ENCODE measurements around the gene GRN. TPM values are rescaled to one million over a fixed set of nuclear protein-coding genes. Genes with fewer than 3 reads are reported as not detected.
"Not testable (repeated sequence)": the region's sequence is repeated elsewhere in the genome, so short reads cannot be mapped to it uniquely, and the experiment has no call there.

GRN gene
- total RNA-seq, 1 experiment from 2014 or later: 243 TPM

DNA sequence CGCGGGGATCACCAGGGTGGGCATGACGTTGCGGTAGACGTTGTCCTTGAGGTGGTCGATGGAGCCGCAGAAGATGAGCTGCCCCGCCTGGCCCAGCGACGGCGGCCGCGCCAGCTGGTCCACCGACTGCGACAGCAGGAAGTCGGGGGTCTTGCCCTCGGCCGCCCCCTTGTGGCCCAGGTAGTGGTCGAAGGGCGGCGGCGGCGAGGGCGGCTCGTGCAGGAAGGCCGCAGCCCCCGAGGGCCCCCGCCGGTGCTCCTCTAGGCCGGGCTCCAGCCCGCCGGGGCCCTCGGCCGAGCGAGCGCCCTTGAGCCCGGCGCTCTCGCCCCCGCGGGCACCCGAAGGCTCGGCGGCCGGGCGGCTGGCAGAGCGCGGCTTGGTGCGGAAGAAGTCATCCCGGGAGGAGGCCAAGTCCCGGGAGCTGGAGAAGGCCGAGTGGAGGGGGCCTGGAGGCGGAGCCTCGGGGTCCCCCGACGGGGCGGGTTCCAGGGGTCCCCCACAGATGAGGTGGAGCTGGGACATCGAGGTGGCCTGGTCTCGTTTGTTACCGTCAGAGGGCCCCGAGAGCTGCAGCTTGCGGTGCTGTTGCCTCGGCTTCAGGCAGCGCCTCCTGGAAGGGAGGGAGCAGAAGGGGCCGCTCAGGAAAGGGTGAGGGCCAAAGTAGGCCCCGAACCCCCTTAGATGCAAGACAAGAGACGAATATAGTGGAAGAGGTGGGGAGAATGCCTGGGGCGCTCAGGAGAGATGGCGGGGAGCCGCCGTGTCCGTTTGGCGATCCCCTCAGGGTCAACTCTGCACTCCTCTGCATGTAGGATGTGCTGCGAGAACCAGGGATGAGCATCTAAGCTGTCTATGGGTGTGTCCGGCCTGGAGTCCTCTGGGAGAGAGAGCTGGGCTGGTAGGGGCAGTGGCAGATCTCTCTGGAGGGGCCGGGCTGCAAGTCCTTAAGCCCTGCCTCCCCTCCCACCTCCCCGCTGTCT is 9.8 kb downstream of the GRN start:
- peak; percentile 12 for DNase-seq (ENCODE audit: low spot score)
- in situ Hi-C loops (cut with HindIII; ENCODE audit: low sequenced_read_pairs): no loop called here

DNA sequence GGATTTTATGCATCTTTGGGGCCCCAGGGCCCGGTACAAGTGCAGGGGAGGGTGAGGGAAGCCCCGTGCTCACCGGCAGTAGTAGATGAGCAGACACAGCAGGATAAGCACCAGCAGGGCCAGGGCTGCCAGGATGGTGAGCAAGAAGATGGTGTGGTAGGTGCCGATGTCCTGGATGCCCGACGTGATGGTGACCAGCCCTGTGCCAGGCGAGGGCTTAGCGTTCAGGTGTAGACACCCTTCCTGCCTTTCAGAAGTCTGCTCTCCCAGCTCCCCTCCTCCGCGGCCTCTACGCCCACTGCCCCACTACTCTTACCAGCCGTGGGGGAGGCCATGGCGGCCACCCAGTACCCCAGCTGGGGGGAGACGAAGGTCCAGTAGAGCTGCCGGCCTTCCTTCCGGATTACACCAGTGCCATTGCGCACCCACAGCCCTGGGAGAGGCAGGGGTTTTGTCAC is 10.6 kb downstream of the GRN start:
- in situ Hi-C loops (cut with HindIII; ENCODE audit: low sequenced_read_pairs): no loop called here
- no peak for DNase-seq (ENCODE audit: low spot score)

DNA sequence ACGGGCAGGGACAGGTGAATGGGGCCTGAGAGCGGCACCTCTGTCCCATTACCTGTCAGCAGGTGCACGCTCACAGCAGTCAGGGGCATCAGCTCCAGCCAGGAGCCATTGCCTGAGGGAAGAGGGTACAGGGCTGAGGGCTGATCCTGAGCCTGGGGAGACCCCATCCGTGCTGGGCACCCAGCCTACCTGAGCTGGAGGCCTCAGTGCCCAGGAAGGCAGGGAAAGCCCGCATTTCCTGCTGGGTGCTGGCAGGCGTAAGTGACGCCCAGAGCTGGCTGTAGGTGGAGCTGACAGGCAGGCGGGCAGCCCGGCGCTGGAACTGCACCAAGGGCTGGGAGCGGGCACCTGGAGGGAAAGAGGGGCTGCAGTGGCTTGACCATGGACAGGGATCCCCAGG is 11.1 kb downstream of the GRN start:
- peak; percentile 27 for DNase-seq (ENCODE audit: low spot score)
- in situ Hi-C loops (cut with HindIII; ENCODE audit: low sequenced_read_pairs): no loop called here

DNA sequence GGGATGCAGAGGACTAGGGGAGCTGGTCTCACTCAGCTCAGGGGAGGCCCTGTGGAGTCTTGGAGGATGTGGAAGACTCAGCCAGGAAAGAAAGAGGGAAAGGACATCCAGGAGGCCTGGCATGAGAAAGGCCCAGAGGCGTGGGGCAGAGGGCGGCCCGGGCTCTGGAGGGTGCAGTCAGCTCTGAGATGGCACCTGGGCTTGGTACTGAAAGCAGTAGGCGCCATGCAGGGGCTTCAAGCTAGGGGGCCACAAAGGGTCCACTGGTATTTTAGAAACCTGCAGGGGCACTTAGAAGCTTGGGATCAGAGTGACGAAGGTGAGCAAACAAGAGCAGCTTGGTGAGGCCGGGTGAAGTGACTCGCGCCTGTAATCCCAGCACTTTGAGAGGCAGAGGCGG is 13.0 kb downstream of the GRN start:
- DNase-seq (ENCODE audit: low spot score): no peak
- in situ Hi-C loops (cut with HindIII; ENCODE audit: low sequenced_read_pairs): no loop called here

DNA sequence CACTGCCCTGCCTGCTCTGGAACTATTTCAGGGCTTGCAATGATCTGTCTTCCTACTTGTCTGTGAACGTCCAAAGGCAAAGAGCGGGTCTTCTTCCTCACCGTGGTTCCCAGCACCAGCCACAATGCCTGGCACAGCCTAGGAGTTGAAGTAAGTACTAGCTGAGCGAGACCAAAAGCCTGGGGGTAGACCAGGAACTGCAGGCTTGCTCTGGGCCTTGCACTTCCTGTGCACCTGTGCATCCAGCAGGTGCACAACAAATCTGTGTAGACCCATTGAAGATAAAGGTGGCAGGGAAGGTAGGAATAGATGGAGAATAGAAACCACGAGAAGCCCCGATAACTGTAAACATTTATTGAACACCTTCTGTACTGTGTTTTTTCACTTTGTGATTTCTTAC is 13.9 kb downstream of the GRN start:
- in situ Hi-C loops (cut with HindIII; ENCODE audit: low sequenced_read_pairs): no loop called here
- DNase-seq (ENCODE audit: low spot score): no peak

DNA sequence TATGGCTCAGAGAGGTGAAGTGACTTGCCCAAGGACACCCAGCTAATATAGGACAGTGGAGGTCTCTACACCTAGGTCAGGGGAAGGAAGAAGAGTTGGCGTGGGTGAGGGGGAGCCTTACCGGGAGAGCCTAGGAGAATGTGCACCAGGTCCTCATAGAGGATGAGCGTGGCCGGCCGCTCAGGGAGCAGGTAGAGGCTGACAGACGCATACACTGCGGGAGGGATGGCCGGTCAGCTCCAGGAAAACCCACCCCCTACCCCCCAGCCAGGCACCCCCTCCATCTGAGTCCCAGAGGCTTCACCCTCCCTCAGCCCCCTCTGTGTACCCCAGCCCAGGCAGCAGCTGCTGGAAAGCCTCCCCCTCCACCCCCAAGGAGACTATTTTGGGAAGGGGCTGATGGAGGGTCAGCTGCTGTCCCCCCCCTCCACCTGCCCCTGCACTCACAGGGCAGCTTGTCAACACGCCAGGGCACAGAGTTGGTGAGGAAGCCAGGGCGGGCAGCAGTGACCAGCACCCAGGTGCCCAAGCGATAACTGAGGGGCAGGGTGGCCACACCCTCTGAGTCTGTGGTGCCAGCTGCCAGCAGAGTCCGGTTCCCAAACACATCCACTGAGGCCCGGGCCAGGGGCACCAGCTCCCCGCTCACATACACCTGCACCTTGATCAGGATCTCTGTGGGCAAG is 14.5 kb downstream of the GRN start:
- DNase-seq (ENCODE audit: low spot score): no peak
- in situ Hi-C loops (cut with HindIII; ENCODE audit: low sequenced_read_pairs): no loop called here

DNA sequence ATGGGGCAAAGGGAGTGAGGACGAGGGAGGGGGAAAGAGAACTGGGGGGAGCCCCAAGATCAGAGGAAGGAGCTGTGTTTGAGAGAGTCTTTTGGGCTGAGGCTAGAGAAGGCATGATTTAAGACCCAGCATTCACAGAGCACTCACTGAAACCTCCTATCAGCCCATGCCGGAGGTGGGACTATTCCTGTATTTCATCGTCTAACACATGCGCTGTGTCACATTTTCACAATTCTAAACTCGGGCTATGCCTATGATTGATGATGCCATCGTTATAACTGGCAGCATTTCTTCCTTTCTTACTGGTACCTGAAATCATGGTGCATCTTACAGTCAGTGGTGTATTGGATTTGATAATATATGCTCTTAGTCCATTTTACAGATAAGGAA is 15.0 kb downstream of the GRN start:
- in situ Hi-C loops (cut with HindIII; ENCODE audit: low sequenced_read_pairs): no loop called here

DNA sequence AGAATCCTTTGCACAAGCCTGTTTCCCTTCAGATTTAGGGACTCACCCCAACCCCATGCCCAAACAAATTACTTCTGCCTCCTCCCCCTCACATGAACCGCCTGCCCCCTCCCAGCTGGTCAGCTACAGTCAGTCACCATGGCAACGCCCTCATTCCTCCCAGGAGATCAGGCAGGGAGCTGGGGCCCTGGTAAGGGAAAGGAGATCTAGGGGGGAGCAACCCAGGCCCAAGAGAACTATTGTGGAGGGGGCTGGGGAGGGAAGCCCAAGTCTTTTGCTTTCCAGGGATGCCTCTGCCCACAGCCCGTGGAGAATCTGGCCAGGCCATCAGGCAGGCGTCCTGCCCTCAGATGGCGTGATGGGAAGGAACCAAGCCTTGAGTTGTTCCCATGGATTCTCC is 15.7 kb downstream of the GRN start:
- peak; percentile 75 for DNase-seq (ENCODE audit: low spot score)
- in situ Hi-C loops (cut with HindIII; ENCODE audit: low sequenced_read_pairs): no loop called here

More for the DNA sequence above, 15.0 kb downstream of the GRN start:
- no peak for DNase-seq (ENCODE audit: low spot score)

DNA sequence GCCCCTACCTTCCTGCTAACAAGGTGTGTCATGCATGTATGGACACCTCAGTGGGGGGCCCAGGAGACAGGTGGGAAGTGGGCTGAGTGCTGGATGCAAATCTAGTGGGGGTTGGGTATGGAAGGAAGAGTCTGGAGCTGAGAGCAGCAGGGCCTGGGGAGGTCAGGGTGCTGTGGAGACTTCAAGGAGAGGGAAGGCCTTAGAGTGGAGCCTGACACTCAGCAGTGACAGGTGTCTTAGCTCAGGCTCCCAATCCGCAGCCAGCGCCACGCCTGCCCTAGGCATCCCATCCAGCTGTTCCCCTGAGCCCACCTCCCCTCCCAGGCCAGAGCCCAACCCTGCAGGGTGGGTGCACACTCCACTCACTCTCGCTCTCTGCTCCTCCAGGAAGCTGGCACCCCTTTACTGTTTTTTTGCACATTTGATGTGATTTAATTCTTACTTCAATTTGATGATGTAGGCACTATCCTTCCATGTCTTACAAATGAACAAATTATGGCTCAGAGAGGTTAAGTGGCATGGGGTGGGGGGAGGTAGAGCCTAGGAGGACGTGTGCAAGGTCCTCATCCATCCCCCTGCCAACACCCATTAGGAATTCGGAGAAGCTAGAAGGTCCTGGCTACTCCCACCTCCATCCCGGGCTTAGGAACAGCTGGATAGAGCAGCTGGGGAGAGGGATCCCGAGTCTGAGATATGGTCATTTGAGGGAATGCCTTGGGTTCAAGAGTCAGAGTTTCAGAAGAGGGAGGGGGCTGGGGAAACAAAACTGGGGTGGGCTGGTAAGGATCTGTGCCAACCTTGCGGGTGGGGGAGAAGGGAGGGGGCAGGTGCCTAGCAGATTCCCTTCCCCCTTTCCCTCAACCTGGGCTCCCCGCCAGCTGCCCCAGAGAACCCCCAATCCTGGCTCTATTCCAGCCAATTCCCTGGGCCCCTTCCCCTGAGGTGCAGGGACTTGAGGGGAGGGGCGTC is 16.5 kb downstream of the GRN start:
- in situ Hi-C loops (cut with HindIII; ENCODE audit: low sequenced_read_pairs): no loop called here
- DNase-seq (ENCODE audit: low spot score): peak; percentile 25

DNA sequence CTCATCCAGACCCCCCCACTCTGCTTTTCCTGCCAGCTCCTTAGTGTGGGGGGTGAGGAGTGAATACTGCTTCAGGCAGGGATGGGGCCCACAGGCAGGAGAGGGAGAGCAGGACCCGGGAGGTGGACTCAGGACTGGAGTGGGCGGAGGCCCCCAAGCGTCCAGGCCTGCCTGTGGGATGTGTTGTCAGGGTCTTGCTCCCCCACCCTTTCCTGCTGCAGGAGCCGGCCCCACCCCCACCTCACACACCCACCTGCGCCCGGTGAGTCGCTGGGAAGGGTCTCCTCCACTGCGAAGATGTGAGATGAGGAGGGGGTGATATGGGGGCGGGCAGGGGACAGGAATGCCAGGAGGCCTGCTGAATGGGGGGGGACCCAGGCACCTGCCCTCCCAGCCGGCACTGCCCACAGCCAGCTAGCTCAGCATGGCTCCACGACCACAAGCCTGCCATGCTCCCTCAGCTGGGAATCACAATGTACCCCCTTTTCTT is 17.4 kb downstream of the GRN start:
- no peak for DNase-seq (ENCODE audit: low spot score)
- in situ Hi-C loops (cut with HindIII; ENCODE audit: low sequenced_read_pairs): no loop called here

DNA sequence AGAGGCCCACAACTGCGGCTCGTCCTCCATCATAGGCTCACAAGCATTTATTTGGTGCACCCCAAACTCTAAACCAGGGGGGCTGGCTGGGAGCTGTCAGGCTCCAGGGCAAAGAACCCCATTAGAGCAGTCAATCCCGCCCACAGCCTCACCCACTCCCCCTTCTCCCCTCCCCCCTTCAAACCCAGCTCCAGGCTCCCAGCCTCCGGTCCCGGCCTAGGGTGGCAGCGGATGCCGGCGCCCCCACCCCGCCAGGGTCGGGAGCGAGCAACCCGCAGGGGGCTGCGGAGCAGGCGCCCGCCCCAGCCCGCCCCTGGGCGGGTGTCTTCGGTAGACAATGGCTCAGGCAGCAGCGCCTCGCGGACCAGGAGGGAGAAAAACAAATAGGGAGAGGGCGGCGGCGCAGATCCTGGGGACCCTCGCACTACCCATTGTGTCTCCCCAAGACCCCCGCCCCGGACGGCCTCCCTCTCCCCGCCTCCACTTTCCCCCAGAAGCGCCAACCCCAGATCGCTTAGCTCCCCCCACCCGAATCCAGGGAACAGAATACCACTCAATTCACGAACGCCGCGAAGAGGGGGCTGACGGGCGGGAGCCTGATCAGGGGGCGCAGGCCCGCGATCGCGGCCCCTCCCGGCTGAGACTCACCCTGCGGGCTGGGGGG is 18.0 kb downstream of the GRN start:
- in situ Hi-C loops (cut with HindIII; ENCODE audit: low sequenced_read_pairs): no loop called here
- DNase-seq (ENCODE audit: low spot score): no peak

DNA sequence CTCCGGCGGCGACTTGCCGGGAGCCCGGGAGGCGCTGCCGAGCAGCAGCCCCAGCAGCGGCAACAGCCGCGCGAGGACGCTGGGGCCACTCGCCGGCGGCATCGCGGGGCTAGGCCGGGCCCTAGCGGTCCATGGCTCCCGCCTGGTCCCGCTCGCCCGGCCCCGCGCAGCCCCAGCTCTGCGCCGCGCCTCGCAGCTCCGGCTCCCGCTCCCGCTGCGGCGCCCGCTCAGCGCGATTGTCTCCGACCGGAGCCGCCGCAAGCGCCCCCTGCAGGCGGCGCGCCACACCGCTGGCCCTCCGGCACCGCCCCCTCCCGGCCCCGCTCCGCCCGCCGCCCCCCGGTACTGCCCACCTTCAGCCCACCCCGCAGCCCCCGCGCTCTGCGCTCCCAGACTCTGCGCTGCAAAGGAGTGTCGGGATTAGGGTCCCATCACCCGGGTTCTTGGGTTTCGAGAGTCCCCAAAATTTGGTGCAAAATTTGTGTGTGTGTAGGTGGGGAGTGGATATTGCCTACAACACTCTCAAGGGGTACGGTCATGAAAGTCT is 18.6 kb downstream of the GRN start, which contains the start of gene FAM171A2:
FAM171A2 (minus strand) TSS at position 241 of the 547 bp plus-strand sequence; CDS start at position 102, 139 bp downstream.
- in situ Hi-C loops (cut with HindIII; ENCODE audit: low sequenced_read_pairs): no loop called here
- peak; percentile 64 for DNase-seq (ENCODE audit: low spot score)

DNA sequence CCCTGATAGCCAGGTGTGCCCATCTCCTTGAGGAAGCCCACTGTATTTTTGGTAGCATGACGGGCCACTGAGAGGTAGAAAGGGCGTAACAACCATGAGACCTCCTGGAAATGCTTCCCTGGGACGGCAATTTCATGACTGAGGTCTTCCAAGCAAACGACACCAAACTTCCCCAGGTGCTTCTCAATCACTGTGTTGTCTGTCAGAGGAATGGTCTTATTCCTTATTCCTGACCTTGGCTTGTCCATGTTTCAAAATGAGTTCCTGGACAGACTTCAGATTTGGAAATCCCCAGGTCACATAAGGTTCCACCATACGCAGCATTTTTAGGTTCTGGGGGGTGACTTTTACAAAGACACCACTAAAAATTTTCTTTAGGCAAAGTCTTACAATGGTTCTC is 19.9 kb downstream of the GRN start:
- in situ Hi-C loops (cut with HindIII; ENCODE audit: low sequenced_read_pairs); DNase-seq (ENCODE audit: low spot score): not testable (repeated sequence)

DNA sequence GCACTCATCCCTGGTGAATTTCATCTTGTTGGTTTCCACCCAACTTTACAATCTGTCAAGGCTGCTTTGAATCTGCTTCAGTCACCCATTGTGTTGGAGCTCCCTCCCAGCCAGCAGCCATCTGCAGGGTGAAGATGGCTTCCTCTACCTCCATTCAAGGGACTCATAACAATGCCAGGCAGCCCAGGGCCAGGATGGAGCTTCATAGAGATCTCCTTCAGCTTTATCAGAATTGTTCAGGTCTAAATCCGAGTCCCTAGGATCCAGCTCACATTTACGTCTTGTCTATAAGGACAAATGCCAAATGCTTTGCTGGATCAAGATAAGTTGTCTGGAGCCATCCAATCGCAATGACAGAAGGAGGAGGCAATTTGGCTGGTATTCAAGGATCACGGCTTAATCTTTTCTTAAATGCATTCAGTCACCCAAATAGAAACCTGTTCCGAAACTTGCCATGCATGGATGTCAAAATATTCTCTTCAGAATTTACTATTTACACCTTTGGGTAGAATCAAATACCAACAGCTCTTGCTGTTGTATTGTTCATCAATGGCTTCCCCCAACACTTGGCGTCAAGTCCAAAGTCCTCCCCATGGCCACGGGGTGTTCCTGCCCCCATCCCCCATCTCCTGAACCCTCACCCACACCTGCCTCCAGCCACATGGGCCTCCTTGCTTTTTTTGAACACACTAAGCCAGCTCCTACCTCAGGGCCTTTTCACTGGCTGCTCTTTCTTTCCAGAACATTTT is 22.3 kb downstream of the GRN start:
- in situ Hi-C loops (cut with HindIII; ENCODE audit: low sequenced_read_pairs): no loop called here
- peak; percentile 92 for DNase-seq (ENCODE audit: low spot score)

DNA sequence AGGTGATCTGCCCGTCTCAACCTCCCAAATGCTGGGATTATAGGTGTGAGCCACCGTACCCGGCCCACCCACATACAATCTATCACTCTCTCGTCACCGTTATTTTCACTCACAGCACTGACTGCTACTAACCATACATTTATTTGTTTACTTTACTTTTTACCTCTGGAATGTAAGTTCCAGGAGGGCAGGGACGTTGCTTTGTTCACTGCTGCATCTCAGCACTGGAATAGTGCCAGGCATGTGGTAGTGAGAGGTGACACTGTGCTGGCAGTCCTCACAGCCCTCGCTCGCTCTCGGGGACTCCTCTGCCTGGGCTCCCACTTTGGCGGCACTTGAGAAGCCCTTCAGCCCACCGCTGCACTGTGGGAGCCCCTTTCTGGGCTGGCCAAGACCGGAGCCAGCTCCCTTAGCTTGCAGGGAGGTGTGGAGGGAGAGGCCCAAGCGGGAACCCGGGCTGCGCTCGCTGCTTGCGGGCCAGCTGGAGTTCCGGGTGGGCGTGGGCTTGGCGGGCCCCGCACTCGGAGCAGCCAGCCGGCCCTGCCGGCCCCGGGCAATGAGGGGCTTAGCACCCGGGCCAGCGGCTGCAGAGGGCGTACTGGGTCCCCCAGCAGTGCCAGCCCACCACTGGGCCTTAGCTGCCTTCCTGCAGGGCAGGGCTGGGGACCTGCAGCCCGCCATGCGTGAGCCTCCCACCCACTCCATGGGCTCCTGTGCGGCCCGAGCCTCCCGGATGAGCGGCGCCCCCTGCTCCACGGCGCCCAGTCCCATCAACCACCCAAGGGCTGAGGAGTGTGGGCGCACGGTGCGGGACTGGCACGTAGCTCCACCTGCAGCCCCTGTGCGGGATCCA is 23.5 kb downstream of the GRN start:
- in situ Hi-C loops (cut with HindIII; ENCODE audit: low sequenced_read_pairs); DNase-seq (ENCODE audit: low spot score): not testable (repeated sequence)

DNA sequence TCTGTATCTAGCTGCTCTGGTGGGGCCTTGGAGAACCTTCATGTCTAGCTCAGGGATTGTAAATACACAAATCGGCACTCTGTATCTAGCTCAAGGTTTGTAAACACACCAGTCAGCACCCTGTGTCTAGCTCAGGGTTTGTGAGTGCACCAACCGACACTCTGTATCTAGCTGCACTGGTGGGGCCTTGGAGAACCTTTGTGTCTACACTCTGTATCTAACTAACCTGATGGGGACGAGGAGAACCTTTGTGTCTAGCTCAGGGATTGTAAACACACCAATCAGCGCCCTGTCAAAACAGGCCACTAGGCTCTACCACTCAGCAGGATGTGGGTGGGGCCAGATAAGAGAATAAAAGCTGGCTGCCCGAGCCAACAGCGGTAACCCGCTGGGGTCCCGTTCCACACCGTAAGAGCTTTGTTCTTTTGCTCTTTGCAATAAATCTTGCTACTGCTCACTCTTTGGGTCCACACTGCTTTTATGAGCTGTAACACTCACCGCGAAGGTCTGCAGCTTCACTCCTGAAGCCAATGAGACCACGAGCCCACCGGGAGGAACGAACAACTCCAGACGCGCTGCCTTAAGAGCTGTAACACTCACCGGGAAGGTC is 24.4 kb downstream of the GRN start:
- in situ Hi-C loops (cut with HindIII; ENCODE audit: low sequenced_read_pairs): not testable (repeated sequence)

More for the DNA sequence above, 24.4 kb downstream of the GRN start:
- DNase-seq (ENCODE audit: low spot score): not testable (repeated sequence)

Measured in G401 (cell line).